Measurements from ENCODE around the gene ABCC3. TPM values are rescaled to one million over a fixed set of nuclear protein-coding genes. Genes with fewer than 3 reads are reported as not detected.

Gene ABCC3
- total and polyA plus RNA-seq, 2 of the 8 experiments (the other 6 are each of a cell fraction or from before 2014, with no cell fraction given) = 0.35 to 0.37 TPM

- TF ChIP-seq MAX (IDR thresholded peaks at IDR 0.05) (no peak), TBP (IDR thresholded peaks at IDR 0.05; ENCODE audit: low read depth, low read length) (no peak), CHD7 (IDR thresholded peaks at IDR 0.05; ENCODE audit: insufficient replicate concordance, low read length) (no peak)
Observed at GRCh38 chr17:50633683-50634082, 998 bp upstream of the ABCC3 start (continued).

All from H1 (cell line).